Measurements from ENCODE around the gene GDPD2.

The GDPD2 gene

DNA sequence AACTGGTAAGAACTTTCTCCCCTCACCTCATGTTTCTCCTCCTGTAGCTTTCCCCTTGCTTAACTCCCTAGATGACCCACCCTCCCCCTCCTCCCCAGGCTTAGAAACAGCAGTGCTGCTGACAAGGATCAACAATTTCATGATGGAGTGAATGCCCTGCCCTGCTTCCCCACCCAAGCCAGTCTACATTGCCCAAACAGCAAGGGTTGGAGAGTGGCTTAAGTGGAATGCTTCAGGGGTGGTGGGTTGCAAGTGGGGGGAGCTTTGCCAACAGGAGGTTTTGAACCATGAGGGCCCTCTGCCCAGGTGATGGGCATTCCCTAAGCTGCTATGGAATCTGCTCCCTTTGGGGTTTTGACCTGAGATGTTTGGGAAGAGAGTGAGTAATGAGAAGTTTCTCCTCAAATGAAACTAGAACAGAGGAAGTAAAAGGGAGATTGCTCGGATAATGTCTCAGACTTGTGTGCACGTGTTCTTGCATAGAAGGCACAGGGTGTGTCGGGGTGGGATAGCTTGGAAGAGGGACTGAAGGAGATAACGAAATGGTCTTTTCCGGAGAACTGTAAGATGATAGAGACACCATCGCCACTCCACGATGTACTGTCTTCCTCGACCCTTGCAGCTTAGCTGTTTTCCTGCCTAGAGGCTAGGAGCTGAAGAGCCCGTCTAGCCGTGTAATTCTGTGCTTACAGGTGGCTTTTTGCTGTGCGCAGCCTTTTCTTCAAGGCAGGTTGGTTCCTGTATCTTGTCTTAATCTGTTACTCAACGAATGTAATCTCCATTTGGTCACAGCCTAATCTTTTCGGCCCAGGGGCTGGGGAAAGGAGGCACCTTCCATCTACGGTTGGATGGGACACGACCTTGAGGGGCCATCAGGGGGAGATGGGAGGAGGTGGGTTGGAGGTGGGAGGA lies 10.1 kb downstream of the GDPD2 start:
- TF ChIP-seq TAF1 (IDR thresholded peaks at IDR 0.05; ENCODE audit: borderline replicate concordance, insufficient read depth, low read length) = no peak
- TF ChIP-seq POLR2AphosphoS5 (IDR thresholded peaks at IDR 0.05; ENCODE audit: low read depth, low read length) = no peak
- TF ChIP-seq SIN3A (IDR thresholded peaks at IDR 0.05; ENCODE audit: borderline replicate concordance, insufficient read depth, low read length) = no peak
- TF ChIP-seq FOXP2 (optimal IDR thresholded peaks at IDR 0.05; ENCODE audit: borderline replicate concordance, extremely low read depth, extremely low read length, insufficient read depth) = no peak
- TF ChIP-seq, protein P1, sequence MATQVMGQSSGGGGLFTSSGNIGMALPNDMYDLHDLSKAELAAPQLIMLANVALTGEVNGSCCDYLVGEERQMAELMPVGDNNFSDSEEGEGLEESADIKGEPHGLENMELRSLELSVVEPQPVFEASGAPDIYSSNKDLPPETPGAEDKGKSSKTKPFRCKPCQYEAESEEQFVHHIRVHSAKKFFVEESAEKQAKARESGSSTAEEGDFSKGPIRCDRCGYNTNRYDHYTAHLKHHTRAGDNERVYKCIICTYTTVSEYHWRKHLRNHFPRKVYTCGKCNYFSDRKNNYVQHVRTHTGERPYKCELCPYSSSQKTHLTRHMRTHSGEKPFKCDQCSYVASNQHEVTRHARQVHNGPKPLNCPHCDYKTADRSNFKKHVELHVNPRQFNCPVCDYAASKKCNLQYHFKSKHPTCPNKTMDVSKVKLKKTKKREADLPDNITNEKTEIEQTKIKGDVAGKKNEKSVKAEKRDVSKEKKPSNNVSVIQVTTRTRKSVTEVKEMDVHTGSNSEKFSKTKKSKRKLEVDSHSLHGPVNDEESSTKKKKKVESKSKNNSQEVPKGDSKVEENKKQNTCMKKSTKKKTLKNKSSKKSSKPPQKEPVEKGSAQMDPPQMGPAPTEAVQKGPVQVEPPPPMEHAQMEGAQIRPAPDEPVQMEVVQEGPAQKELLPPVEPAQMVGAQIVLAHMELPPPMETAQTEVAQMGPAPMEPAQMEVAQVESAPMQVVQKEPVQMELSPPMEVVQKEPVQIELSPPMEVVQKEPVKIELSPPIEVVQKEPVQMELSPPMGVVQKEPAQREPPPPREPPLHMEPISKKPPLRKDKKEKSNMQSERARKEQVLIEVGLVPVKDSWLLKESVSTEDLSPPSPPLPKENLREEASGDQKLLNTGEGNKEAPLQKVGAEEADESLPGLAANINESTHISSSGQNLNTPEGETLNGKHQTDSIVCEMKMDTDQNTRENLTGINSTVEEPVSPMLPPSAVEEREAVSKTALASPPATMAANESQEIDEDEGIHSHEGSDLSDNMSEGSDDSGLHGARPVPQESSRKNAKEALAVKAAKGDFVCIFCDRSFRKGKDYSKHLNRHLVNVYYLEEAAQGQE (IDR thresholded peaks at IDR 0.05; ENCODE audit: insufficient read depth in 1 of 2, low read depth in 2 of 2, low read length in 2 of 2) = no peak

DNA sequence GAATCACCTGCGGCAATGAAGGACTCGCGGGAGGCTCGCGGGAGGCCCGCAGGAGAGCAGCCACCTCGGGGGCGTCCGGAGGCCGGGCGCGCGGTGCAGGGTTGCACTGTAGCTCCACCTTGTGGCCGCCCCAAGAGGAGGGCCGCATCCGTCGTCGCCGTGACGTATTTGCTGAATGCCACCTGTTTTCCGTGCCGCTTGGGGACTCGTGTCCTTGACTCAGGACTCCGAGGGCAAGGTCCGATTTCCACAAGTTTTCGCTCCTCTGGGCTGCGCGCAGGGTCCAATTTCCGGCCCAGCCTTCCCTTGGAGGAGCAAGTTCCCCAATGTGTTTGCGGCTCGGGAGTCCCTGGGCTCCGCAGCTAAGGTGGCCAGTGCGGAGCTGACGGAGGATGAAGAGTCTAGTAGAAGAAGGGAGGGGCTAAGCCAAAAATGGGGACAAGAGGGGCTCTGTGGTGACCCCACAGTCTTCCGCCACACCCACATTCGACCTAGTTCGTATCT lies 10.8 kb downstream of the GDPD2 start:
- no peak for TF ChIP-seq TAF1 (IDR thresholded peaks at IDR 0.05; ENCODE audit: borderline replicate concordance, insufficient read depth, low read length)
- no peak for TF ChIP-seq SIN3A (IDR thresholded peaks at IDR 0.05; ENCODE audit: borderline replicate concordance, insufficient read depth, low read length)
- TF ChIP-seq POLR2AphosphoS5 (IDR thresholded peaks at IDR 0.05; ENCODE audit: low read depth, low read length) = no peak

DNA sequence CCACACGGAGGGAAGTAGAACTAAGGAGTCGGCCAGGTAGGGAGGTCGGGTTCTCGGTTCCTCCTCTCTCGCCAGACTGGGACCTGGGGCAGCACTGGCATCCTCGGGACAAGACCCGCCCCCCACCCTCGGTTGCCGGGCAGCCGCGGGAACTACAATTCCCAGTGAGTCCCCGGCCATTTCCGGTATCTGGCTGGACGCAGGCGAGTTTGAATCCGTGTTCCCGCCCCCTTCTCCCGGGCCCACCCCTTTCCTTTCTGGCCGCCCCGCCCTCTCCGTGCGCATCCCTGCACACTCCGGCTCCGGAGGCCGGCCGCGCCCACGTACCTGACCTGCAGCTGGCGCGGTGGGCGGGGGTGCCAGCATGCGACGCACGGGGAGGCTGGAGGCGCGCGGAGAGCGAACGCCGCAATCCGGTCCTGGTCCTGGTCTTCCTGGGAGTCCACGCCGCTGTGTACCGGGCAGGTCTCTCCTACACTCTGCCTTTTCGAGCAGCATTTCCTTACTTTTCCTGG lies 11.3 kb downstream of the GDPD2 start:
- no peak for TF ChIP-seq POLR2AphosphoS5 (IDR thresholded peaks at IDR 0.05; ENCODE audit: low read depth, low read length)
- TF ChIP-seq SIN3A (IDR thresholded peaks at IDR 0.05; ENCODE audit: borderline replicate concordance, insufficient read depth, low read length) = no peak
- TF ChIP-seq FOXP2 (optimal IDR thresholded peaks at IDR 0.05; ENCODE audit: borderline replicate concordance, extremely low read depth, extremely low read length, insufficient read depth) = no peak
- TF ChIP-seq, protein P1 (IDR thresholded peaks at IDR 0.05; ENCODE audit: insufficient read depth in 1 of 2, low read depth in 2 of 2, low read length in 2 of 2) = no peak
- TF ChIP-seq TAF1 (IDR thresholded peaks at IDR 0.05; ENCODE audit: borderline replicate concordance, insufficient read depth, low read length) = no peak

DNA sequence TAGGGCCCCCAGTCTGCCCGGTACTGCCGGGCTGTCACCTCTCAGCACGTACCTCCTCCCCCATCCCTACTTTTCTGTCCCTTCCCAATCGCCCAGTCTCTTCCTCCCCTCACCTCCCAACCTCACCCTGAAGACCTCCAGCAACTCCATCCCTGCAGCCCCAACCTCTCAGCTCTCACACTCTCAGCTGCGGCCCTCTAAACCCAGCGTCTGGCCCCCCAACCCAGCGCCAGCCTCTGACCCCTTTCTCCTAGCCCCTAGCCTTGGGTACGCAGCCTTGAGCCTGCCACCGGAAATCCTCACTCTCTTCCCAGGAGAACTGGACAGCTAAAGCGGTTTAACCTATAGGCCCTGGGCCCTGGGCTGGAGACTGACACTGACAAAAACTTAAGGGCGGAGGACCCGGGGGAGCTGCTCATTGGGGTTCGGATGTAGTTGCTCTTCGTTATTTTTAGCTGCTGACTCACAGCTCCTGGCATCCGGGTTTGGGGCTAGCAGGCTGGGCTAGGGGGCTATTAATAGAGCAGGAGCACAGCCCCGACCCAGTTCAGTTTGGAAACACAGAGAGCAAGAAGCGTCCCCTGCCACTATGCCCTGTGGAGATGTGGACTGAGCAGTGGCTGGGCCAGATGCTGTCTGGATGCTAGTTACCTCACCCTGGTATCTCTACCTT lies 11.9 kb downstream of the GDPD2 start:
- TF ChIP-seq TAF1 (IDR thresholded peaks at IDR 0.05; ENCODE audit: borderline replicate concordance, insufficient read depth, low read length) (no peak), SIN3A (IDR thresholded peaks at IDR 0.05; ENCODE audit: borderline replicate concordance, insufficient read depth, low read length) (no peak), POLR2AphosphoS5 (IDR thresholded peaks at IDR 0.05; ENCODE audit: low read depth, low read length) (no peak), FOXP2 (optimal IDR thresholded peaks at IDR 0.05; ENCODE audit: borderline replicate concordance, extremely low read depth, extremely low read length, insufficient read depth) (no peak)
- TF ChIP-seq, protein P1 (IDR thresholded peaks at IDR 0.05; ENCODE audit: insufficient read depth in 1 of 2, low read depth in 2 of 2, low read length in 2 of 2) = no peak

DNA sequence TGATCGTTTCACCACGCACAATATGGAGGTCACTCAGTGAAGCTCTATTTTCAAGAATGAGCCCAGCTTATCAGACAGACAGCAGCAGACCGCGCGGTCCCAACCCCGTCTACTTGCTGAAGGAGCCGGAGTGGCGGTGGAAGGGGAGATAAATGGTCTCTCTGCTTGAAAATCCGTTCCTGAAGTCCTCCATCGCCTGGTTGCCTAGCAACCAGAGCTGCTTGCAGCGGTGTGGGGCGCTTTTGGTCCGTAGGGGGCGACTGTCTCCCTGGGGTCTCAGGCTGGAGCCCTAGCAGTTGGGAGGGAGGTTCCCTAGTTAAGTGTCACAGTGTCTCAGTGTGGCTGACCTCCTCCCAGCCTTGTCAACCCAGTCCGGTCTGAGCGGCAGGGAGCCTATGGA lies 13.2 kb downstream of the GDPD2 start:
- TF ChIP-seq SIN3A (IDR thresholded peaks at IDR 0.05; ENCODE audit: borderline replicate concordance, insufficient read depth, low read length) (no peak), POLR2AphosphoS5 (IDR thresholded peaks at IDR 0.05; ENCODE audit: low read depth, low read length) (no peak), FOXP2 (optimal IDR thresholded peaks at IDR 0.05; ENCODE audit: borderline replicate concordance, extremely low read depth, extremely low read length, insufficient read depth) (no peak), TAF1 (IDR thresholded peaks at IDR 0.05; ENCODE audit: borderline replicate concordance, insufficient read depth, low read length) (no peak)
- TF ChIP-seq, protein P1 (IDR thresholded peaks at IDR 0.05; ENCODE audit: insufficient read depth in 1 of 2, low read depth in 2 of 2, low read length in 2 of 2) = no peak

All from PFSK-1 (cell line).